Measurements from ENCODE around the gene DGKB.

DGKB gene

GRCh38 chr7:14717816-14718215 is 184.7 kb downstream of the DGKB start:
- Mint-ChIP-seq H3K36me3 (ENCODE audit: low read depth) (no peaks in the 10 kb centered on the region), H3K9me3 (no peaks in the 10 kb centered on the region), H3K4me3 (no peak overlapping the region), H3K27ac (peak overlapping the region; percentile 54 to 92 (median 70)), H3K27me3 (ENCODE audit: low read depth) (no peaks in the 10 kb centered on the region), H3K4me1 (peaks cover 13% of the 10 kb centered on the region)
- TF ChIP-seq, protein P1, sequence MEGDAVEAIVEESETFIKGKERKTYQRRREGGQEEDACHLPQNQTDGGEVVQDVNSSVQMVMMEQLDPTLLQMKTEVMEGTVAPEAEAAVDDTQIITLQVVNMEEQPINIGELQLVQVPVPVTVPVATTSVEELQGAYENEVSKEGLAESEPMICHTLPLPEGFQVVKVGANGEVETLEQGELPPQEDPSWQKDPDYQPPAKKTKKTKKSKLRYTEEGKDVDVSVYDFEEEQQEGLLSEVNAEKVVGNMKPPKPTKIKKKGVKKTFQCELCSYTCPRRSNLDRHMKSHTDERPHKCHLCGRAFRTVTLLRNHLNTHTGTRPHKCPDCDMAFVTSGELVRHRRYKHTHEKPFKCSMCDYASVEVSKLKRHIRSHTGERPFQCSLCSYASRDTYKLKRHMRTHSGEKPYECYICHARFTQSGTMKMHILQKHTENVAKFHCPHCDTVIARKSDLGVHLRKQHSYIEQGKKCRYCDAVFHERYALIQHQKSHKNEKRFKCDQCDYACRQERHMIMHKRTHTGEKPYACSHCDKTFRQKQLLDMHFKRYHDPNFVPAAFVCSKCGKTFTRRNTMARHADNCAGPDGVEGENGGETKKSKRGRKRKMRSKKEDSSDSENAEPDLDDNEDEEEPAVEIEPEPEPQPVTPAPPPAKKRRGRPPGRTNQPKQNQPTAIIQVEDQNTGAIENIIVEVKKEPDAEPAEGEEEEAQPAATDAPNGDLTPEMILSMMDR (IDR thresholded peaks at IDR 0.05; ENCODE audit: unreplicated experiment in 3 of 3), result peak; percentile 53 to 76 (median 57)

- Mint-ChIP-seq H3K9me3 (no peaks in the 10 kb centered on the region), H3K27me3 (ENCODE audit: low read depth) (no peaks in the 10 kb centered on the region), H3K4me1 (peaks cover 11% of the 10 kb centered on the region), H3K4me3 (no peak overlapping the region), H3K36me3 (ENCODE audit: low read depth) (no peaks in the 10 kb centered on the region), H3K27ac (no peak overlapping the region)
- TF ChIP-seq, protein P1 (IDR thresholded peaks at IDR 0.05; ENCODE audit: unreplicated experiment in 3 of 3), result no peak
Measured at GRCh38 chr7:14717169-14717568, 185.4 kb downstream of the DGKB start.

- Mint-ChIP-seq H3K4me1 (peaks cover 6% of the 10 kb centered on the region), H3K4me3 (no peak overlapping the region), H3K36me3 (ENCODE audit: low read depth) (no peaks in the 10 kb centered on the region), H3K27ac (peak overlapping the region in 1 of 3 experiments; percentile 5), H3K9me3 (peaks cover 2% of the 10 kb centered on the region), H3K27me3 (ENCODE audit: low read depth) (no peaks in the 10 kb centered on the region)
- TF ChIP-seq, protein P1 (IDR thresholded peaks at IDR 0.05; ENCODE audit: unreplicated experiment in 3 of 3), result no peak
Measured at GRCh38 chr7:14714161-14714728, 188.3 kb downstream of the DGKB start.

GRCh38 chr7:14698239-14698638 is 204.3 kb downstream of the DGKB start:
- TF ChIP-seq, protein P1 (IDR thresholded peaks at IDR 0.05; ENCODE audit: unreplicated experiment in 3 of 3), result peak in 1 of 3 experiments; percentile 34
- H3K27me3 Mint-ChIP-seq (ENCODE audit: low read depth), result peaks cover 3% of the 10 kb centered on the region
- no peaks in the 10 kb centered on the region for H3K36me3 Mint-ChIP-seq (ENCODE audit: low read depth)
- no peaks in the 10 kb centered on the region for H3K4me1 Mint-ChIP-seq
- H3K27ac Mint-ChIP-seq, result no peak overlapping the region
- H3K4me3 Mint-ChIP-seq, result no peak overlapping the region
- H3K9me3 Mint-ChIP-seq, result no peaks in the 10 kb centered on the region

DNA sequence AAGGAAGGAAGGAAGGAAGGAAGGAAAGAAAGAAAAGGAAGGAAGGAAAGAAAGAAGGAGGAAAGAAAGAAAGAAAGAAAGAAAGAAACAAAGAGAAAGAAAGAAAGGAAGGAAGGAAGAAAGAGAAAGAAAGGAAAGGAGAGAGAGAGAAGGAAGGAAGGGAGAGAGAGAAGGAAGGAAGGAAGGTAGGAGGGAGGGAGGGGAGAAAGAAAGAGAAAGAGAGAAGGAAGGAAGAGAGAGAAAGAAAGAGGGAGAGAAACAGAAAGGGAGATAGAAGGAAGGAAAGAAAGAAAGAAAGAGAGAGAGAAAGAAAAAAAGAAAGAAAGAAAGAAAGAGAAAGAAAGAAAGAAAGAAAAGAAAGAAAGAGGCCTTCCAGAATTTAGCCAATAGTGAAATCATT is 204.9 kb downstream of the DGKB start:
- Mint-ChIP-seq H3K27me3 (ENCODE audit: low read depth) (peaks cover 3% of the 10 kb centered on the region), H3K27ac (no peak overlapping the region), H3K9me3 (no peaks in the 10 kb centered on the region), H3K4me1 (no peaks in the 10 kb centered on the region), H3K36me3 (ENCODE audit: low read depth) (no peaks in the 10 kb centered on the region), H3K4me3 (no peak overlapping the region)
- TF ChIP-seq, protein P1 (IDR thresholded peaks at IDR 0.05; ENCODE audit: unreplicated experiment in 3 of 3), result no peak

- Mint-ChIP-seq H3K9me3 (no peaks in the 10 kb centered on the region), H3K36me3 (ENCODE audit: low read depth) (no peaks in the 10 kb centered on the region), H3K4me1 (peaks cover 10% of the 10 kb centered on the region), H3K4me3 (no peak overlapping the region), H3K27ac (no peak overlapping the region), H3K27me3 (ENCODE audit: low read depth) (peaks cover 3% of the 10 kb centered on the region)
- TF ChIP-seq, protein P1 (IDR thresholded peaks at IDR 0.05; ENCODE audit: unreplicated experiment in 3 of 3), result peak; percentile 86 to 96 (median 88)
Measured at GRCh38 chr7:14691597-14692203, 210.9 kb downstream of the DGKB start.

All from nephron (organoid).